Hepatocyte (in vitro differentiated cells): ENCODE data around the gene FBN1. TPM values are rescaled to one million over a fixed set of nuclear protein-coding genes. Genes with fewer than 3 reads are reported as not detected.

ENCODE experiments used
- DNase-seq: peaks from one replicate; pipeline ENCODE4 v3.0.0-alpha.2; 2016; ENCODE audit warnings: low spot score
- H2AFZ ChIP-seq: fragments of 200-600 bp; sonication (generic); 2 replicates; pipeline ENCODE4 v1.6.0; 2016; ENCODE audit warnings: antibody characterized with exemption, mild to moderate bottlenecking
- H3K27ac ChIP-seq: fragments of 200-600 bp; sonication (generic); 2 replicates; pipeline ENCODE4 v1.5.1; 2016; ENCODE audit warnings: mild to moderate bottlenecking
- H3K27me3 ChIP-seq: fragments of 200-600 bp; sonication (generic); 2 replicates; pipeline ENCODE4 v1.6.1; 2016
- H3K36me3 ChIP-seq: fragments of 200-600 bp; sonication (generic); replicated peaks from 2 replicates; pipeline ENCODE4 v1.5.1; 2016; ENCODE audit warnings: low read depth; ENCODE audit not compliant: insufficient read depth
- H3K4me1 ChIP-seq: fragments of 200-600 bp; sonication (generic); 2 replicates; pipeline ENCODE4 v1.5.1; 2016; ENCODE audit warnings: mild to moderate bottlenecking, moderate library complexity; ENCODE audit not compliant: insufficient read depth
- H3K4me2 ChIP-seq: fragments of 200-600 bp; sonication (generic); 2 replicates; pipeline ENCODE4 v1.6.0; 2016
- H3K4me3 ChIP-seq: fragments of 200-600 bp; sonication (generic); 2 replicates; pipeline ENCODE4 v1.5.1; 2016; ENCODE audit warnings: mild to moderate bottlenecking
- H3K79me2 ChIP-seq: fragments of 200-600 bp; sonication (generic); 2 replicates; pipeline ENCODE4 v1.6.0; 2017; ENCODE audit warnings: mild to moderate bottlenecking
- H3K9me2 ChIP-seq: fragments of 200-600 bp; sonication (generic); replicated peaks from 2 replicates; pipeline ENCODE4 v1.6.0; 2017; ENCODE audit warnings: mild to moderate bottlenecking; ENCODE audit not compliant: insufficient read depth
- H3K9me3 ChIP-seq: fragments of 200-600 bp; sonication (generic); 2 replicates; pipeline ENCODE4 v1.5.1; 2016; ENCODE audit warnings: low read depth, mild to moderate bottlenecking
- H4K20me1 ChIP-seq: fragments of 200-600 bp; sonication (generic); 2 replicates; pipeline ENCODE4 v1.6.0; 2016; ENCODE audit warnings: mild to moderate bottlenecking; ENCODE audit not compliant: insufficient read depth, poor library complexity, severe bottlenecking
- CTCF ChIP-seq: fragments of 200-600 bp; sonication (generic); IDR thresholded peaks from 2 replicates; pipeline ENCODE4 v1.5.1; 2016; ENCODE audit warnings: antibody characterized with exemption, mild to moderate bottlenecking; ENCODE audit not compliant: poor library complexity
- EZH2 ChIP-seq: fragments of 200-600 bp; sonication (generic); IDR thresholded peaks from 2 replicates; pipeline ENCODE4 v1.6.1; 2016; ENCODE audit warnings: antibody characterized with exemption, mild to moderate bottlenecking, borderline replicate concordance
- EZH2phosphoT487 ChIP-seq: fragments of 200-600 bp; sonication (generic); IDR thresholded peaks from one replicate; pipeline ENCODE4 v1.6.1; 2018; ENCODE audit warnings: antibody characterized with exemption, mild to moderate bottlenecking, low read depth, moderate library complexity; ENCODE audit not compliant: unreplicated experiment, severe bottlenecking
- WGBS: methylation state at CpG from one replicate; pipeline ENCODE4 v1.1.6; 2016; ENCODE audit warnings: low lambda C conversion rate; ENCODE audit errors: missing lambda C conversion rate; 5-methylcytosine and 5-hydroxymethylcytosine counted together
- polyA plus RNA-seq: library from polyadenylated mRNA; unstranded; fragments of >200 nt; fragmentation: Nextera tagmentation; extraction: Ambion mirVana; gene quantifications from 2 replicates; pipeline ENCODE4 v1.2.1, GENCODE V29; 2016
- total RNA-seq: library from RNA; depleted of rRNA; stranded (reverse); fragments of >200 nt; gene quantifications from 2 replicates; pipeline ENCODE4 v1.2.3, GENCODE V29; 2014

FBN1 gene
- total and polyA plus RNA-seq, 2 experiments from 2014 or later: 76.6 to 199 TPM

GRCh38 chr15:48494631-48495030, 150.9 kb downstream of the FBN1 start:
- Histone ChIP-seq H3K4me2 (no peak overlapping the region), H3K9me2 (no peaks in the 10 kb centered on the region), H3K9me3 (no peaks in the 10 kb centered on the region), H3K4me1 (no peaks in the 10 kb centered on the region), H3K79me2 (no peaks in the 10 kb centered on the region), H3K36me3 (no peaks in the 10 kb centered on the region), H2AFZ (no peak overlapping the region), H3K27me3 (no peaks in the 10 kb centered on the region), H3K27ac (no peak overlapping the region), H4K20me1 (no peaks in the 10 kb centered on the region), H3K4me3 (no peak overlapping the region)
- no peak for TF ChIP-seq EZH2
- no peak for TF ChIP-seq EZH2phosphoT487
- no peak for TF ChIP-seq CTCF
- 84% methylated on average over 2 of the region's 2 CpGs for WGBS
- DNase-seq: no peak

- Histone ChIP-seq H2AFZ (no peak overlapping the region), H3K4me1 (no peaks in the 10 kb centered on the region), H3K36me3 (no peaks in the 10 kb centered on the region), H3K9me3 (no peaks in the 10 kb centered on the region), H3K4me3 (no peak overlapping the region), H3K79me2 (no peaks in the 10 kb centered on the region), H3K27ac (no peak overlapping the region), H3K9me2 (no peaks in the 10 kb centered on the region), H4K20me1 (no peaks in the 10 kb centered on the region), H3K27me3 (no peaks in the 10 kb centered on the region), H3K4me2 (no peak overlapping the region)
- 87% methylated on average over 4 of the region's 4 CpGs for WGBS
- TF ChIP-seq EZH2: no peak
- no peak for TF ChIP-seq CTCF
- no peak for TF ChIP-seq EZH2phosphoT487
- DNase-seq: no peak
These were observed 151.7 kb downstream of the FBN1 start for GRCh38 chr15:48493763-48494225.

- Histone ChIP-seq H3K36me3 (no peaks in the 10 kb centered on the region), H3K9me2 (no peaks in the 10 kb centered on the region), H3K4me1 (no peaks in the 10 kb centered on the region), H3K4me3 (no peak overlapping the region), H3K79me2 (no peaks in the 10 kb centered on the region), H4K20me1 (no peaks in the 10 kb centered on the region), H3K27me3 (no peaks in the 10 kb centered on the region), H3K9me3 (no peaks in the 10 kb centered on the region), H3K27ac (no peak overlapping the region), H3K4me2 (no peak overlapping the region), H2AFZ (no peak overlapping the region)
- DNase-seq: no peak
- 84% methylated on average over 1 of the region's 1 CpG for WGBS
- TF ChIP-seq CTCF (no peak), EZH2 (no peak), EZH2phosphoT487 (no peak)
These were observed 152.3 kb downstream of the FBN1 start for GRCh38 chr15:48493084-48493762.
